RCC 7860 (cell line): ENCODE data around the gene PRTG.
A peak's percentile ranks its signal among the peaks of the same experiment; 100 is the strongest.
"Not testable (repeated sequence)": the region's sequence is repeated elsewhere in the genome, so short reads cannot be mapped to it uniquely, and the experiment has no call there.

Experiments
- DNase-seq: peaks from one replicate; pipeline ENCODE4 v3.0.0-alpha.2; 2015; ENCODE audit warnings: low spot score
- FAIRE-seq: peaks from 2 replicates; lab custom pipeline; 2012; peaks lifted over from hg19 to GRCh38; lab: Jason Lieb, UNC

The PRTG gene

GRCh38 chr15:55703873-55704301, 39.1 kb downstream of the PRTG start:
- DNase-seq (peak; percentile 27), FAIRE-seq (no peak)

DNA sequence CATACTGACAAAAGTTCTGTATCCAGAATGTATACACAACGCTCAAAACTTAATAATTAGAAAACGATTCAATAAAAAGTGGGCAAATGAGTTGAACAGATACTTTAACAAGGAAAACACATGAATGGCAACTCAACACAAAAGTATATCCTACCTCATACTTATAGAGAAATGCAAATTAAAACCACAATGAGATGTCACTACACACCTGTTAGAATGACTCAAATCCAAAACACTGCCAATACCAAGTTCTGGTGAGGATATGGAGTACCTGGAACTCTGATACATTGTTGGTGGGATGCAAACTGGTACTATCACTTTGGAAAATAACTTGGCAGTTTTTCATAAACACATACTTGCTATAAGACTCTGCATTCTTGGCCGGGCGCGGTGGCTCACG, 42.1 kb downstream of the PRTG start:
- FAIRE-seq, result no peak
- no peak for DNase-seq

DNA sequence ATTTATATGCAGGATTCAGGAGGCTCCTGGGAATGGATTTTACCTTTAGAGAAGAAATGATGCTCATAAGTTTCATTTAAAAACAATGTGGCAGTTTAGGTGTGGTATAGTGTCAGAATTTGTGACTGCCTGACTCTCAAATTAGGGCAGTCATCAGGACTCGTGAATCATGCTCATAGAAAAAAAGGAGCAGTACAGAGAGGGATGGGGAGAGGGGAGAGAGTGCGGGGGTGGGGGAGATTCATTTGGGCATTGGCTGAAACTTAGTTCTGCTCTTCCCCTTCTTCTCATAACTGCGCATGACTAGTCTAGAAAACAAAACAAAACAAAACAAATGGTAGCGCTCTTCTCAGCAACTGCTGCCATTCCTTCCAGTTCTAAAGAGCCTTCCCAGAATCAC, 44.3 kb downstream of the PRTG start:
- no peak for DNase-seq
- no peak for FAIRE-seq

GRCh38 chr15:55696221-55696620, 46.7 kb downstream of the PRTG start:
- FAIRE-seq (no peak), DNase-seq (no peak)

- FAIRE-seq (no peak), DNase-seq (no peak)
Measured at GRCh38 chr15:55695432-55695831, 47.5 kb downstream of the PRTG start.

- no peak for FAIRE-seq
- DNase-seq, result no peak
Measured at GRCh38 chr15:55694652-55695150, 48.3 kb downstream of the PRTG start.

GRCh38 chr15:55693116-55693515, 49.8 kb downstream of the PRTG start:
- not testable (repeated sequence) for DNase-seq, FAIRE-seq

DNA sequence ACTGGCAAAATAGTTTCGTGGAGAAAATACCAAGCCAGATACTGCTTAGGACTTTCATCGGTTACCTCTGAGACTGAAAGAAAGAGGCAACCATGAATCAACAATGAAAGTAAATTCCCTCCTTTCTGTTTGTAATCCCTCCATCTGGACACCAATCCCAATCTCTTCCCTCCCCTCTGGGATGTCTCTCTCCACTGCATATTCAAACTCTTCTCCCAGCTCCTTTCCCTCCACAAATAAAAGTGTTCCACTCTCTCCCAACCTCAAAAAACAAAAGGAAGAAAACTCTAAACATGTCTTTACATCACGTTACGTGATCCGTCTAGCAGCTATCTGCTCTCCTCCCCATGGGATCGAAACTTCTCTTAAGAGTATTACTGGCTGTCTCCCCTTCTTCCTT, 55.2 kb downstream of the PRTG start:
- no peak for FAIRE-seq
- no peak for DNase-seq

DNA sequence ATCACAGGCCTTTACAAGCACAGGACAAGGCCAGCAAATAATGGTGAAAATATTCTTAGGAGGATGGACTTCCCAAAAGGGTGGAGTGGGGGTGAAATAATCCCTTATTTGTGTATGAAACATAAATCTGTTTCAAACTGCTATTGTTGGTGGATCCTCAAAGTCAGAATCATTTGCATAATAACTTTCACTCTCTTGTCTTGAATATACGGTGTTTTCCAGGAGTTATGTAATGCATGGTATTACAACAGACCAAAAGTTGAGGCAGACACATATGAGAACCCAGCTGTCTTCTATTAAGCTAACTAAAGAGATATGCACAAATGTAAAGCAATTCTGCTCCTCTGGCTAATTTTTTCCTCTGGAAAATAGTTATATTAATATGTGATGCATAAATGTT, 57.7 kb downstream of the PRTG start:
- FAIRE-seq (no peak), DNase-seq (no peak)

- no peak for FAIRE-seq
- DNase-seq, result no peak
Measured at GRCh38 chr15:55683376-55683775, 59.6 kb downstream of the PRTG start.

- FAIRE-seq, result no peak
- DNase-seq, result no peak
Measured at GRCh38 chr15:55681631-55682030, 61.3 kb downstream of the PRTG start.

GRCh38 chr15:55676507-55676906, 66.4 kb downstream of the PRTG start:
- FAIRE-seq (no peak), DNase-seq (no peak)

GRCh38 chr15:55673287-55673686, 69.7 kb downstream of the PRTG start:
- no peak for FAIRE-seq
- no peak for DNase-seq

GRCh38 chr15:55669270-55669669, 73.7 kb downstream of the PRTG start:
- FAIRE-seq (no peak), DNase-seq (no peak)

DNA sequence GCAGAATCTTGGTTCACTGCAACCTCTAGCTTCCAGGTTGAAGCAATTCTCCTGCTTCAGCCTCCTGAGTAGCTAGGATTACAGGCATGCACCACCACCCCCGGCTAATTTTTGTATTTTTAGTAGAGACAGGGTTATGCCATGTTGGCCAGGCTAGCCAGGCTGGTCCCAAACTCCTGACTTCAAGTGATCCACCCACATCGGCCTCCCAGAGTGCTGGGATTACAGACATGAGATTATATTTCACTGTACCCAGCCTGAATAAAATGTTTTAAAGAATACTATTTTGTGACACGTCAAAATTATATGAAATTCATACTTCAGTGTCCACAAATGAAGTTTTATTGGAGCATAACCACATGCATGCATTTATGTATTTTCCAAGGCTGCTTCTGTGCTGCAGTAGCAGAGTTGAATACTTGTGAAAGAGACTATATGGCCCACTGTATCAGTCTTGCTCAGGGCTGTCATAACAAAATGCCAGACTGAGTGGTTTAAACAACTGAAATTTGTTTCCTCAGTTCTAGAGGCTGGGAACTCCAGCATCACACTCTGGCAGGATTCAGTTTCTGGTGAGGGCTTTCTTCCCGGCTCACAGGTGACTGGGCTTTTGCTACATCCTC, 77.2 kb downstream of the PRTG start:
- FAIRE-seq, result no peak
- DNase-seq, result no peak

GRCh38 chr15:55661428-55661827, 81.5 kb downstream of the PRTG start:
- FAIRE-seq, result no peak

DNA sequence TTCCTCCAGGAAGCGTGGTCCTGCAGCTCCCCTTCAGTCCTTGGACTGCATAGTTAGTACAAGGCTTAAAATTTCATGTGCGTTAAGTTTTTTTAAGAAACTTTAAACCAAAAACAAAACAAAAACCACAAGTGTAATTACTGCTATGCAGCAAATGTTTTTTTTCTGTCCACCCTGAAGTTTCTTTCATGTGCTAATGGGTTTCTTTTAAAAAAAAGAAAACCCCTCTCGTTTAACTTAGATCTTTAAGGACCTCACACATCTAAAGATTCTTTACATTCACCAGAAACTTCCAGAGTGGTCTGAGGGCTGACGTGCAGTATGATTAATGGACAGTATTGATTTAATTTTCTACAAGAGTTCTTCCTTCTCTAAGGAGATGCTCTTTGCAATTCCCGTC, 82.8 kb downstream of the PRTG start:
- DNase-seq (no peak), FAIRE-seq (no peak)

More at GRCh38 chr15:55661428-55661827, 81.5 kb downstream of the PRTG start:
- no peak for DNase-seq

DNA sequence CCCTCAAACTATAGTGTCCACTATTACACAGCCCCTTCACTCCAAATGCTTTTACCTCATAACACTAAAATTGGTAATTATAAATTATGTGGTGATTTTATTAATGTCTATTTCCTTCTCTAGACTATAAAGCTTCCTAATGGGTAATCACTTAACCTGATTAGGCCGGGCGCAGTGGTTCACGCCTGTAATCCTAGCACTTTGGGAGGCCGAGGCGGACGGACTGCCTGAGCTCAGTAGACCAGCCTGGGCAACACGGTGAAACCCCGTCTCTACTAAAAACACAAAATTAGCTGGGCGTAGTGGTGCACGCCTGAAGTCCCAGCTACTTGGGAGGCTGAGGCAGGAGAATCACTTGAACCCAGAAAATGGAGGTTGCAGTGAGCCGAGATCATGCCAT, 83.5 kb downstream of the PRTG start:
- DNase-seq (no peak), FAIRE-seq (no peak)

GRCh38 chr15:55658886-55659285, 84.1 kb downstream of the PRTG start:
- DNase-seq (no peak), FAIRE-seq (no peak)

DNA sequence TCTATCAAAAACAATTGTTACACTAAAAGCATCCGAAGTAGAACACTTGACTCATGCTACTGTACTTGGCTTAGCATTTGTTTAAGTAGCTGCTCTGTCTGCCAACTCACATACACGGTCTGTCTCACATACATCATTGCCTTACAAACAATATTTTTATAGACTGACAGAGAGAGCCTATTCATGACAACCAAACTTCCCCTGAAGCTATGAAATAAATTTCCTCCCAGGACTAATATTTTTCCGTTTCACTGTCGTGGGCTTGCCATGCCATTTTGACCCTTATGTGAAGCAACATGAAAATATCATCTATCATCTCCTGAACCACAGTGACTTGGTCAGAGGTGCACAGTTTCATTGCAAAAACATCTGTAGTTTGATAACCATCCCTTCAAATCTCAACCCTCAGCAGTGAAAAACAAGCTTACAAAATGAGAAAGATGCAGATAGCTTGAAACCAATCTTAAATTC, 88.4 kb downstream of the PRTG start:
- DNase-seq, result no peak
- no peak for FAIRE-seq

DNA sequence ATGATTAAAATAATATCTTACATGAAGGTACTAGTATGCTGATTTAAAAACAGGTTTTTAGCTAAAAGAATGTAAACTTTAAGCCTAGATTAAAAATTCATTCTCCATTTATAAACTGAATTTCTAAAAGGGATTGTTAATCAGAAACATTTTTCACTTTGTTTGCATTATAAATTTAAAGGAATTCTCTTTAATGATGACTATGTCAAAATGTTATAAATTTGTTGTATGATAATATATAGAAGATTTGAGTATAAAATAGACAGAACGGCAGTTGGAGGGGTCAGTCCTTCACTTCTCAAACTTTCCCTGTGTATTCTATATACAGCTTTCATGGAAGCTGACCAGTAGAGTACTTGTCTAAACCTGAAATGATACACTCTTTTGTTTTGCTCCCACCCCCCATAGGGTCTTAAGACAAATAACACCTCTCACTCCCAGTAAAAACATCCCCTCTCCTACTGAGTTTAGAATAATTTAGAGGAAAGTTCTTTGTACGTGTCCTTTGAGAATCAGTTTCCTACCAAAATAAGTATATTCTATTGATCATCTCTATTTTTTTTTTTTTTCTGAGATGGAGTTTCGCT, 90.0 kb downstream of the PRTG start:
- FAIRE-seq, result peak; percentile 11
- no peak for DNase-seq

GRCh38 chr15:55652359-55652758, 90.6 kb downstream of the PRTG start:
- FAIRE-seq (no peak), DNase-seq (no peak)

DNA sequence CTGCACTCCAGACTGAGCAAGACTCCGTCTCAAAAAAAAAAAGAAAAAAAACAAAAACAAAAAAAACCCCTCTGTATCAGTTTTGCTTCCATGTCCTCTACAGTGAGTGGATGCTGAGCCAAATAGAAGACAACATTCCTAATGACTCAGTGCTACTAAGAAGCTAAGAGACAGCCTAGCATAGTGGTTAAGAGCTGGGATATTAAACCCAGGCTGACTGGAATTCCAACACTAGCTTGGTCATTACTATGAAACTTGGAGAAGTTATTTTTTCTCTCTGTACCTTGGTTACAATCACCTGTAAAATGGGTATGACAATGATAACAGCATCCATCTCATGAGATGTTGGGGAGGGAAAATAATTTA, 93.9 kb downstream of the PRTG start:
- no peak for FAIRE-seq
- DNase-seq, result peak; percentile 33
